Measurements from ENCODE around the gene ABCB9. TPM values are rescaled to one million over a fixed set of nuclear protein-coding genes. Genes with fewer than 3 reads are reported as not detected.
"Not testable (repeated sequence)": the region's sequence is repeated elsewhere in the genome, so short reads cannot be mapped to it uniquely, and the experiment has no call there.

Gene ABCB9
- total RNA-seq, 1 donor from 2014 or later: 7.2 TPM

- no peak for DNase-seq (ENCODE audit: low spot score)
These were observed 71.0 kb downstream of the ABCB9 start for GRCh38 chr12:122895320-122895703.

DNA sequence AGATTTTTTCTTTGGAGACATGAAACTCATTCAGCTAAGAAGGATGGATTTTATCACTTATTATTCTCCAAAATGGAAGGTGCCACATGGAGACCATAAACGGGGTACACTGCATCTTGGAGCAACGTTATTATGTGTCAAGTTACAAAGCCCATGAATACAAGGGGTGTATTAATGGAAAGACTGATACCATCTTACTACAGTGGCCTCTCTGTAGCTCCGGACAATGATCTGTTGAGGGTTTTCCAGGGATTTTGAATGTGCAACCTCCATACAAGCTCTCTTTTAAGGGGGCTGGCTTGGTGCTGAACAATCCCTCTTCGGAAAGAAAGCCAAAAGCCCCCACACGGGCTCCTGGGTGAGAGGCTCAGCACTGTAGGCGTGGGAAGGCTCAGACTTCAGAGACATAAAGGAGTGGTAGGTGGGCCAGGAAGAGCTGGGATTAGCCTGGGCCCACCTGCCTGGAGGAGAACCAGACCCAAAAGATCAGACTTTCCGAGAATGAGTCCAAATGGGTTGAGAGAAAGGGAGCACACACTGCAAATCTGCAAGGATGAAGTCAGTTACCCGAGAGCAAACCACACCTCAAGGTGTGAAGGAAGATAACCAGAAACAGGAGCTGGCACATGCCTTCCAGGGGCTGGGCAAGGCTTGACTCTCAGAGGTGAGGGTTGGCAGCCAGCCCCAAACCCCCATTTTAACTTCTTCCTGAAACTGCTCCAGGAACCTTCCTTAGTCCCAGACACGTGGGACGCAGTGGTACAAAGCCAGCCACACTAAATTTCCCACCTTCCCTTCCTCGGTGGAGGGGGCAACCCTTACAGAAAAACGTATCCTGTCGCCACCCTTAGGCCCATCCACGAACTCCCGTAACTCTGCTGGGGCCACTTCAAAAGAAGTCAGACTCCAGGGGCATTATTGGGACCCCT is 71.8 kb downstream of the ABCB9 start:
- DNase-seq (ENCODE audit: low spot score): no peak

DNA sequence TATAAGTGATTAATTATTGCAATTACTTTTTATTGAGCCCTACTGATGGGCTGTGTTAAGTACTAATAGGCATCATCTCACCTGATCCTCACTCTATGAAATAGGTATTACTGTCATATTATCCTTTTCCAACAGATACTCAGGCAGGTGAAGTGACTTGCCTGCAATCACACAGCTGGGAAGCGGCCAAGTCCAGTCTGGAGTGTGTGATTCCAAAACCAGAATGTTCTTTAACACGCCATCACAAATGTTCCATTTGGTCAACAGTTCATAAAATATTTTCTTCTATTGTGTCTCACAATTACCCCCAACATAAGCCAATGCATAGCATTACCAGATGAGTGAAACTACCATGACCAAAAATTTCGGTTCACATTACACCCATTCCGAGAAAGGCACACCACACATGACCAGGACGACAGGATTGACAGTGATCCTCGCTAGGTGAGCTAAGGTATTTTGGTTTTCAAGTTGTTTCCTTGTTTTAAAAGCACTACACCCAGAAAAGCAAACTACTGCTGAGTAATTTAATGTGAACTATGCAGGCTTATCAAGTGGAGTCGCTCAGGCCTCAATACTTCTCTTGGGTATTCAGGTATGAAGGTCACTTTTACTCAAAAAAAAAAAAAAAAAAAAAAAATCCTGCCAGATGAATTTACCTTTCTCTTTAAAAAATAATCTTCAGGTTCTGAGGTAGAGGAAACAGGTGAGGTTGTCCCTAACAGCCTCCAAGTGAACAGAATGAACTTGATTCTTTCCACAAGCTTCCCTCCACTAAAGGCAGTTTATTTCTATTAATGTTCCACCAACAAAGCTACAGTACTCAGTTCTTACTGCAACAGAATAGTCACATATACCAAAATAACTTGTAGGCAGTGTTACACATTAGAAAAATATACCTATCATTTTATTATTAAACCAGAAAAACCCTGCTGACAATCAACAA is 72.8 kb downstream of the ABCB9 start:
- no peak for DNase-seq (ENCODE audit: low spot score)

- not testable (repeated sequence) for DNase-seq (ENCODE audit: low spot score)
These were observed 73.5 kb downstream of the ABCB9 start for GRCh38 chr12:122892724-122893123.

DNA sequence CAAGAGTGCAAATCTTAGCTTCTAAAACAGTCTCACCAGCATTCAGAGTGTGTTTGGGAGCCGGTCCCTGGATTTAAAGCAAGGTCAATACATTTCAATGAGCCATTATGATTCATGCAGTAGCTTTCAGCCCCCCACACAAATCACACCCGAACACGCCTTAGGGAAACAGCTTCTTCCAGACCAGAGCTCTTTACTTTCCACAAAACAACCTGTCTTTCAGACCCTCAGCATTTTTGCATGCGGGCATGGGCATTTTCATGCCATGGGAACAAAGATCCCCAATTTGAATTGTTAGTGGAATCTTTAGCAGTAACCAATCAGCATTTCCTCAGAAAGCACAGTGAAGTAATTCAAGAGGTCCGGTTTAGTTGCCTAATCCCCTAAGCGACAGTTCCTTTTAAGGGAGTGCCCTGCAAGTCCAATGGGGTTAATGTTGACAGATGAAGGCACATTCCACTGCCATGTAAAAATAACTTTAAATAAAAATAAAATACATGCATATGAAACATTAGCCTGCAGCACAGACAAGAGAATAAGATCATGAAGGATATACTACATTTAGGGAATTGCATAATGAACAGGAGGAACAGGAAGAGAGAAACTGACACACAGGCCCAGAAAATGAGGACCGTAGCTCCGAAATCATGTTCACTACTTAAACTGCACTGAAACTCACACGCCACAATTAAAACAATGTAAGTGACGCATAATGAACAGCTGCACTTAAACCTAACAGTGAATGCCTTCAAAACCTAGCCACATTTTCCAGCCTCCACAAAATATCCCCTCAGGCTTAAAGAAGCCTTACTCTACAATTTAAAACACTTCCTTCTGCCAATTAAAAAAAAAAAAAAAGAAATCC is 74.4 kb downstream of the ABCB9 start:
- no peak for DNase-seq (ENCODE audit: low spot score)

GRCh38 chr12:122889761-122890520 is 76.3 kb downstream of the ABCB9 start:
- DNase-seq (ENCODE audit: low spot score): no peak

DNA sequence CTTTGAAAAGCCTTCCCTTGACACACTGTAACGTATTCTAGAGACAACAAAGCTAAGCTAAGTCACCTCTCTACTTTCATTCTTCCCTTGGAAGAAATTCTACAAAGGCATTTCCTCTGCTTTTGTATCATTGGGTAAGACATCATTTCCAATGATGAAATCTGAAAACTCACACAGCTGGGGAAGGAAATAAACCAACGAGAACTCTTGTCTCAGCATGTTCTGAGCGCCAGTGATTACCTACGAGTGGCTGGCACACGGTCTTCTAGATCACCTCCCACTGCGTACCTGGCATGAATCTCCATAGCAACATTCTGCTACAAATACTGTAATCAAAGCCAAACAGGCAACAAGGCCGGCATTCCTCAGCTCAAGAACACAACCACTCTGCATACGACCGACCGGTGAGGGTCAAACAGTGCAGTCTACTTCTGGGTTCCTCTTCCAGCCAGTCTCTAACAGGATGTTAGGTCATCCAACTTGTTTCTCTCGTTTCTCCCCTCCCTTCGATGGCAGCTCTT is 78.0 kb downstream of the ABCB9 start:
- DNase-seq (ENCODE audit: low spot score): peak; percentile 86

DNA sequence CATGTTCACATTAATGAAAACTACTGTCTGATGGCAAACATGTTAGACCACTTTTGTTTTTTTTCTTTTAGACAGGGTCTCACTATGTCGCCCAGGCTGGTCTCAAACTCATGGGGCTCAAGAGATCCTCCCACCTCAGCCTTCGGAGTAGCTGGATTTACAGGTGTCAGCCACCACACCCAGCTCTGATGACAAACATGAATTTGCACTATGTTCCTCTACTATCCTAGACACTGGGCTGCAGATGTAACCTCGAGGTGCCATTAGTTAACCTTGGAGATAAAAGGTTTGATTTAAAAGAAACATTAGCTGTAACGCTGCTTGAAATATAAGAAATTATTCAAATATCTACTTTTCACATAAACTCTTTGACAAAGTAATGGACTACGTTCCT is 78.4 kb downstream of the ABCB9 start:
- DNase-seq (ENCODE audit: low spot score): no peak

- no peak for DNase-seq (ENCODE audit: low spot score)
These were observed 79.1 kb downstream of the ABCB9 start for GRCh38 chr12:122886851-122887818.

DNA sequence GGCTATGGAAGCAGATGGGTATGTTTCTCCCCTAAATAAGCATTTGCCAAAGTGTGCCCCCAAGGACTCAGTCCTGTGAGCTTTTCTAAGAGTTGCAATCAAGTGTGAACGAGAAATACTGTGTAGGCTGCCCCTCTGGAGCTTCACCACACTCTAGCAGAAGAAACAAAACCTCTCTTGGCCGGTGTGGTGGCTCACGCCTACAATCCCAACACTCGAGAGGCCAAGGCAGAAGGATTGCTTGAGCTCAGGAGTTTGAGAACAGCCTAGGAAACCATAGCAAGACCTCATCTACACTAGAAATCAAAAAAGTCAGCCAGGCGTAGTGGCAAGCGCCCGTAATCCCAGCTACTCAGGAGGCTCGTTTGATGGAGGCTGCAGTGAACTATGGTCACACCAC is 80.1 kb downstream of the ABCB9 start:
- no peak for DNase-seq (ENCODE audit: low spot score)

GRCh38 chr12:122884860-122885259 is 81.4 kb downstream of the ABCB9 start:
- no peak for DNase-seq (ENCODE audit: low spot score)

DNA sequence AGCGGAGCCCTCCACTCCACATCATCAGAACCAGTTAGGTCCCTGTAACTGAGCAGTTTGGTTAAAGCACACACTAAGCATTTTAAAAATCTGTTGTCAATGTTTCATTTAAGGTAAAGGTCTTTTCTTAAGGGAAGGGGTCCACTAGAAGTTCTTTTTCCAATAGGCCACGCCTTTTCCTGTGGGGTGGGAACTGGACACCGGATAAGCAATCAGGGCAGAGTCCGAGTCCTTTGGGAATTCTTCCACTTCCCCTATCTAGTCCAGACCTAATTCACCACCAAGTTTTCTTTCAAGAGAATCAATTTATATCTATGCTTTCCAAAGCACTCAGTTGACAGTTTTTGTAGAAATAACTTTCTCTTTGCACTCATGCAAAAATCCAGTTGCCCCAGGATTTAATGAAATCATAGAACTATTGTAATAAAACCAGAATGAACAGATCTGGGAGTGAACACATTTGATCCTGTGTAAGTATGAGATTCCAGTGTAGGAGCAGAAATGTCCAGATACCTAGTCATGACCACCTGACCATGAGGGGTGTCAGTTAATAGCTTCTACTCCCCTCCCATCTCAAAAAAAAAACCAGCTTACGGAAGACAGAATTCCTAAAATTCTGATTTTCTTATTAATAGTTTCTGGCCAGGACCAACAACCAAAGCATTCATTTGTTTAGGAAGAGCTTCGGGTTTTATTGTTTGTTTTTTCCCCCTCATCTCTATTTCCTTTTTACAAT is 82.0 kb downstream of the ABCB9 start:
- DNase-seq (ENCODE audit: low spot score): no peak

DNA sequence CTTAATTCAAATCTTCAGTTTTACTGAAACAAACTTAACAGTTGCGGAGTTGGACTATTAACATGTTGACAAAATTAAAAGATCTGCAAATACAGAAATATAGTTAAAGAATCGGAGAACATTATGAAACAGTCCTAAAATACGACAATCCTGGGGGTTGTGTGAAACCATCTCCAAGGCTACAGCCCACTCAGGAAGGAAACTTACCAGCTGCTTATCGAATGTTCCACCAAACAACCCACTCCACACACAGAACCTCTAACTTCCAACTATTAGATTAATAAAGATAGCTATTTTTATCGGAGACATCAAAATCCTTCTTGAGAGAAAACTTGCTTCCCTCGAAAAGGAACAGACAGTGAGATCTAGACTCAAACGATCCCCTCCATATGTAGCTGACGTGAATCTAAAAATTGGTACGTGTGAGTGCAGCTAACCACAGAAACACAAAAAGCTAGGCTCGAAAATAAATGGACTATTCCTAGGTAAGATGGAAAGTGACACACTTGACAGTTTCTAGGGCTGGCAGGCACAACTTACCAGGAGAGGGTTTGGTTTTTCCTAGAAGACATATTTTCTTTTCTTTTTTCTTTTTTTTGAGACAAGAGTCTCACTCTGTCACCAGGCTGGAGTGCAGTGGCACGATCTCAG is 83.2 kb downstream of the ABCB9 start:
- no peak for DNase-seq (ENCODE audit: low spot score)

- no peak for DNase-seq (ENCODE audit: low spot score)
These were observed 85.6 kb downstream of the ABCB9 start for GRCh38 chr12:122880668-122881067.

DNA sequence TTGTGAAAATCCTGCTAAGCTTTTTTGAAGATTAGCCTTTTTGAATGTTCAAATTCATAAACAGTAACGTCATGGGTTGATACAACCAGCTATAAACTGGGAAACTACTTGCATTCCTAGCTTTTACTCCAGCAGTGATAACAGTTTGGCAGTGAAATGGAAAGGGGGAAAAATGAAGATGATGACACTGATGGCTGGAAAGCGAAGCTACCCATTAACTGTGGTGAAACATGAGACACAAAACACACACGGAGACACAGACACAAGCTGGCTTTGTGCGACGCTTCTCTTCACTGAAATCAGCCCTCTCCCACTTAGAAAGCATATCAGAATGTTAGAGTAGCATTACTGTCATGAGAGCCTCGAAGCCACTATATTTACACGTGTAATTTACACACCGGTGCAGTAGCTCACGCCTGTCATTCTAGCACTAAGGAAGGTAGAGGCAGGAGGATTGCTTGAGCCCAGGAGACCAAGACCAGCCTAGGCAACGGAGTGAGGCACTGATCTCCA is 86.1 kb downstream of the ABCB9 start:
- no peak for DNase-seq (ENCODE audit: low spot score)

Measured in ureter (tissue), 1 donor.